GM21526 (cell line): ENCODE measurements around the gene ADAM12.

Experiments used
- ATAC-seq: cut with Tn5 transposase; IDR thresholded peaks from one replicate; pipeline ENCODE4 v1.9.1; 2021; ENCODE audit warnings: moderate library complexity; ENCODE audit not compliant: unreplicated experiment, low FRiP score

The ADAM12 gene, protein sequence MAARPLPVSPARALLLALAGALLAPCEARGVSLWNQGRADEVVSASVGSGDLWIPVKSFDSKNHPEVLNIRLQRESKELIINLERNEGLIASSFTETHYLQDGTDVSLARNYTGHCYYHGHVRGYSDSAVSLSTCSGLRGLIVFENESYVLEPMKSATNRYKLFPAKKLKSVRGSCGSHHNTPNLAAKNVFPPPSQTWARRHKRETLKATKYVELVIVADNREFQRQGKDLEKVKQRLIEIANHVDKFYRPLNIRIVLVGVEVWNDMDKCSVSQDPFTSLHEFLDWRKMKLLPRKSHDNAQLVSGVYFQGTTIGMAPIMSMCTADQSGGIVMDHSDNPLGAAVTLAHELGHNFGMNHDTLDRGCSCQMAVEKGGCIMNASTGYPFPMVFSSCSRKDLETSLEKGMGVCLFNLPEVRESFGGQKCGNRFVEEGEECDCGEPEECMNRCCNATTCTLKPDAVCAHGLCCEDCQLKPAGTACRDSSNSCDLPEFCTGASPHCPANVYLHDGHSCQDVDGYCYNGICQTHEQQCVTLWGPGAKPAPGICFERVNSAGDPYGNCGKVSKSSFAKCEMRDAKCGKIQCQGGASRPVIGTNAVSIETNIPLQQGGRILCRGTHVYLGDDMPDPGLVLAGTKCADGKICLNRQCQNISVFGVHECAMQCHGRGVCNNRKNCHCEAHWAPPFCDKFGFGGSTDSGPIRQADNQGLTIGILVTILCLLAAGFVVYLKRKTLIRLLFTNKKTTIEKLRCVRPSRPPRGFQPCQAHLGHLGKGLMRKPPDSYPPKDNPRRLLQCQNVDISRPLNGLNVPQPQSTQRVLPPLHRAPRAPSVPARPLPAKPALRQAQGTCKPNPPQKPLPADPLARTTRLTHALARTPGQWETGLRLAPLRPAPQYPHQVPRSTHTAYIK

DNA sequence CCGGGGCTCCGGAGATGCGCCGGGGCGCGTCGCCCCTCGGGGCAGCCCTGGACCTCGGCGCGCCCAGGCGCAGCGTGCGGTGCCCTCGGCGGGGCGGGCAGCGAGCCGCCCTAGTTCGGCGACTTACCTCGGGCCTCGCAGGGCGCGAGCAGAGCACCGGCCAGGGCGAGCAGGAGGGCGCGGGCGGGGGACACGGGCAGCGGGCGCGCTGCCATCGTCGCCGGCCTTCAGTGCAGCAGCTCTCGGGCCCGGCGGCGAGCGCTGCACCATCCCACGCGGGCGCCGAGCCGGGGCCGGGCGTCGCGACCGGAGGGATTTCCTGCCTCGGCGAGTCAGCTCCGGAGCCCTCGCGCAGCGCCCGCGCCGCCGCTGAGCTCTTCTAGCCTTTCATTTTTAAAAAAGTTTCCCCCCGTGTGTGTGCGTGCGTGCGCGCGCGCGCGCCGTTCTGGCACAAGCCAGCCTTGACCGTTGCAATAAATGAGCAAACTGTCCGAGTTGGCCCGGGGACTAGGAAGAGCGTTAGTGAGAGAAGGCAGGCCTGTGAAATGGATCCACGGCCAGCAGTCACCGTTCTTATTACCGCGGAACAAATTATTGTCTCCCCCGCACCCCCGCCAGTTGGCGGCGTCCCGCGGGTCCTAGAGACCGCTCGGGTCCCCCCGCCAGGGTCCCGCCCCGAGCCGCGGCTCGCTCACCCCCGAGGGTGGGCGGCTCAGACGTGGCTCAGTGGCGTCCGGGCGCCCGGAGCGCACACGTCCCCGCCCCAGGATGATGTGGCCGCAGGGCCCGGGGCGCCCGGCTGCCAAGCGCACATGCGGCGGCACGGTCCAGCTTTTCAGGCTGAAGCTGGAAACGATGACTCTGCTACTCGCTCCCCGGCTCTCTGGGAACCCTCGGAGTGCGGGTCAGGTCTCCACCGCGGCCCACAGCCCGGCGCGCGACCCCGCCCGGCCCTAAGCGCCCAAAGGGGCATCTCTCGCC, at the start of gene ADAM12:
Gene ADAM12, minus strand, starts transcription at position 547 of the 981 bp plus-strand sequence. Its CDS starts 332 bp downstream, at position 215.
- no peak for ATAC-seq

DNA sequence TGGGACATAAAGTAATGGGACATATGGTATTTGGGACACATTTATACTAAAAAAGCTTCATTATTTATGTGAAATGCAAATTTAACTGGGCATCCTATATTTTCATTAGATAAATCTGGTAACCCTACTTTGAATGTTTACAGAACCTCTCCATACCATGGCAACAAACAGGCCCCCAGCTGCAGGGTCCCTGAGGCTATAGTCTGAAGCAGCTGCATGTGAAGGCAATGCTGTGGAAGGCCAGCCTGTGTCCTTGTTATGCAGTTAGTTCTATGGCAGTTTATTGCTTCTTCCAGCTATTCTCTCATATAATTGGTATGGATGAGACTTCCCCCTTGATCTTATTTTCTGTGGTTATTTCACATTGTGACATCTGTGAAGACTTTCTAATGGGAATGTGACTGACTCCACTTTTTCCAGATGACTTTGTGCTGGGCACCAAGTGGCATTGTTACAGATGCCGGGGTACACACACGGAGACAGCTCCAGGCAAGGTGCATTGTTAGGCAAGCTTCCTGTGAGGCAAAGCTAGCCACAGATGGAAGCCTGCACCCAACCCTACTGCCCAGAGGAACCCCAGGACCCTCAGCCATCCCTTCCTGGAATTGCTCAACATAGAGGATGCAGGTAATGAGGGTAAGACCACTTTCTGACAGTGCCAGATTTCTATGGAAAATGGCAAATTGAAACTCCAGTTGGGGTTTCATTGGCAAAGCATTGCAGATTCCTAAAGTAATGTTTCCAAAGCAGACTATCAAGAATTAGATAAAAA, 49.5 kb upstream of the ADAM12 start:
- ATAC-seq = no peak

DNA sequence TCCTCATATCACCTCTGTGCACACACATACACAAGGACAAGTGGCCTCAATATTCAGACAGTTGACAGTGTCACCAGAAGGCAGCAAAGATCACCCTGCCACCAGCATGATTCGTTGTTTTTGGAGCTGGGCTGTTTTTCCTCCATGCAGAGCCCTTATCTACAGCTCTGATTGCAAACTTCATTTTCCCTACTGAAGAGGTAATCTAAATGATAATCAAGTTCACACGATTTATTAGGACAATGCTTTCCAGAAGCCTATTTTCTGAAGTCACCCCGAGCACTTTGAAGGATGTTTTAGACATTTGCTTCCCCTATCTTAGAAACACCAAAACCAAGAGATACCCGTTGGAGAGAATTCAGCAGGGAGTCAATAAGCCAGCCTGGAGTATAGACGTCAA, 46.0 kb upstream of the ADAM12 start:
- no peak for ATAC-seq

DNA sequence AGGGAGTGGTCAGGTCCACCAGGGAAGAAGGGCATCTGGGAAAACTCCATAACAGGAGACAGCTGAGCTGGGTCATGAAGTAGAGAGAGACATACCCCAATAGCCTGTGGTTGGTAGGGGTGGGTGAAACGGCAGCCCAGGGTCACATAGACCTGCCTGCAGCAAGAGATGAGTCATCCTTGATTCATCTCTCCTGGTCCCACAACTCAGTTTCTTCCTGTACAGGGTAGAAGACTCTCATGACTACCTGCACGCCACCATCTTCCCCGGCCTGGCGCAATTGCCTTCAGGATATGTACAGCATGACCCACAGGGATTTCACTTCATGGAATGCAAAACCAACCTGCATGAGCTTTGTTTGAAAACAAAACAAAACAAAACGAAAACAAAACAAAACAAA, 45.1 kb upstream of the ADAM12 start:
- no peak for ATAC-seq

DNA sequence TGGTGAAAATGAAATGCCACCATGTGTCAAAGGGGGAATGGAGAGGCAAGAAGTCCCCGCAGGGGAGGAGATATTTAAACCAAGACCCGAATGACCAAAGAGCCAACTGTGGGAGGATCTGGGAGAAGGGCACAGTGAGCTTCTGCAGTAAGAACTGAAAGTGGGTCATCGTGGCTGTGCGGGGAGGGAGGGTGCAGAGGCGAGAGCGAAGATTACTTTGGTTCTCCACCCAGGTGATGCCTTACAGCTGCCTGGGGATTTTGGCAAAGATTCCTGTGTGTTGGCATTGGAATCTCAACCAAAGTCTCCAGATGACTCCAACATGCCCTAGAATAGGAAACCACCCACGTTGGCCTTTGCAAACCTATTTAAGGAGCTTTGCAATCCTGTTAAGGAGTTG, 44.2 kb upstream of the ADAM12 start:
- ATAC-seq = no peak

DNA sequence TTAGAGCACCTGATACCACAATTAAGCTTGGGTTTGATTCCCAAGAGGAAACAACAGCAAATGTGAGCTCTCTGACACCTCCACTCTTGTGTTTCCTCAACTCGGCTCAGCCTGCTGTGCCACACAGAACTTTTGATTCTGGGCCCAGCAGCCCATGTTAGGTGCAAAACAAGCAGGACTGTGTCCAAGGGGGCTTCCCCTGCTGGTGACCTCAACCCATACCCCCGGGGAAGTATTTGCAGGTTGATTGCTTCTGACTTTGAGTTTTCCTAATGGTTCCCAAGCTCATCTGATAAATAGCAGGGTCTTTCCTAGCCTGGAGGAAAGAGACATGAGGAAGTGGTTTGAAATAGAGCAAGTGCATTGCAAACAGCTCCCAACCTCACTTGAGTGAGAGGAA, 43.5 kb upstream of the ADAM12 start:
- ATAC-seq = no peak

DNA sequence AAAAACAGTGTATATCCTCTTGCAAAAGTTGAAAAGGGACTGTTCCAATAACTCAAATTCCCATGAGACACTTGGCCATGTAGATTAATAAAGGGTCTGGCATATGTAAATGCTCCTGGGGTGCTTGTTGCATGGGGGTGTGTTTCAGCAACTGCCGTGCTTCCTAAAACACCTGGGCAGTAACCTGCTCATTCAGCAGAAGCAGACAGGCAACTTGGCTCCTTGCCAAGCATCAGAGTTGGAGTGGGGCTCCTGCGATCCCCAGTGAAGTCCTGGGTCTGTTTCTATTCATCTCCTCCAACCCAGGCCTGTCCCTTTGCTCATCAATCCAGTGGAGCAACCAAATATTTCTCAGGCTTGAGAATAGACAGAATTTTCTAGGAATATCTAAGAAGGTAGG, 42.2 kb upstream of the ADAM12 start:
- no peak for ATAC-seq

DNA sequence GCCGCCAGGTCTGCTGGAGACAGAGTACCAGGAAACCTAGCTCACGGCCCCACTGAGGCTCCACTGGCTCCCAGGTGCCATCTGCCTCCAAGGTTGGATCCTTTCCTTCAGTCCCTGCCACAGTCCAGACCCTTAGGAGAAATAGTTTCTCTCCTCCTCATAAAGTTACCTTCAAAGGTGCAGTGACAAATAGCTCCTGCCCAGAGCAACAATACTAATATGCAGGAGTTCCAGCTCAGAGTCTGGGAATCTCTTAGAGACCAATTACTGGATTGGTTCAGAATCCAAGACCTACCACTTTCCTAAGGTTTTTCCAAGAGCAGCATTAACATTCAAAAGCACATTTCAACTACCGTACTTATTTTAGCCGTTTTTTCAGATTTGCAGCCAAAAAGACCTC, 41.0 kb upstream of the ADAM12 start:
- no peak for ATAC-seq

DNA sequence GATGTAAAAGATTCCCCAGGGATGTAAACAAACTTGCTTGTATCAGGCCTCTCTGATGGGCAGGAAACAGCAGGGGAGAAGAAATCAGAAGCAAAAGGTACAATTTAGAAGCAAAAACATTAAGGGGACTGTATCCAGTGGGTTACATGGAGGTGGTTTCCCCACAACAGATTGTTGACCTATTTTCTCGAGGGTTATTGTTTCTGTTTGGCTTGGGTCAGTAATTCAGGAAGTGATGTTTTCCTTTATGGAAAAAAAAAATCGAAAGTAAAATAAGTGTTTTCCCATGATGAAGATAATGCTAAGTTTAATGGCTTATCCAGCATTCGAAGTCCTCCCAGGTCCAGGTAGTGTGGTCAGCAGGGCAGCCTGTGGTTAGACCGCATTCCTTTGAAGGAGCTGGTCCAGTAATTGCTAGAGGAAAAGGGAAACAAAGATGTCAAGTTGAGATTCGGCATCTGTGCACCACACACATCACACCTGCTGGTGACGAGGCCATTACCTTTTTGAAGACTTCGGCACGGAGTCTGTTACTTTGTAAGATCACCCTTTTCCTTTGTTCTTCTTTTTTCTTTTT, 37.3 kb upstream of the ADAM12 start:
- ATAC-seq = no peak

DNA sequence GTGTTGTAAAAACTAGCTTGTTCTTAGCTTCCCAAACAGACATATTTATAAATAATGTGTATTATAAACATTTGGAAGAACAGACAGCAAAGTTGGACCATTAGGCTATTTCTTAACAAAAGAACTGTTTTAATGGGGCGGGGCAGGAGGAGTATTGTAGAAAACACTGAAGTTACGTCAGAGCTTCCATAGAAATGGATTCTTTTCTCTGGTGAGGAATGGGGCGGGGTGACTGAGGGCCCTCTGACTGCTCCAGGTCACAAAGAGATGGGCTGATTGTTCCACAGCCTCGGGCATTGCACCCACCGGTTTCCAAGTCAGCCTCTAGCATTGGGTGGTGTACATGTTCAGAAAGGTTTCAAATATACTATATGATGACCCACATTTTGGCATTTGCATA, 36.8 kb upstream of the ADAM12 start:
- ATAC-seq = no peak

DNA sequence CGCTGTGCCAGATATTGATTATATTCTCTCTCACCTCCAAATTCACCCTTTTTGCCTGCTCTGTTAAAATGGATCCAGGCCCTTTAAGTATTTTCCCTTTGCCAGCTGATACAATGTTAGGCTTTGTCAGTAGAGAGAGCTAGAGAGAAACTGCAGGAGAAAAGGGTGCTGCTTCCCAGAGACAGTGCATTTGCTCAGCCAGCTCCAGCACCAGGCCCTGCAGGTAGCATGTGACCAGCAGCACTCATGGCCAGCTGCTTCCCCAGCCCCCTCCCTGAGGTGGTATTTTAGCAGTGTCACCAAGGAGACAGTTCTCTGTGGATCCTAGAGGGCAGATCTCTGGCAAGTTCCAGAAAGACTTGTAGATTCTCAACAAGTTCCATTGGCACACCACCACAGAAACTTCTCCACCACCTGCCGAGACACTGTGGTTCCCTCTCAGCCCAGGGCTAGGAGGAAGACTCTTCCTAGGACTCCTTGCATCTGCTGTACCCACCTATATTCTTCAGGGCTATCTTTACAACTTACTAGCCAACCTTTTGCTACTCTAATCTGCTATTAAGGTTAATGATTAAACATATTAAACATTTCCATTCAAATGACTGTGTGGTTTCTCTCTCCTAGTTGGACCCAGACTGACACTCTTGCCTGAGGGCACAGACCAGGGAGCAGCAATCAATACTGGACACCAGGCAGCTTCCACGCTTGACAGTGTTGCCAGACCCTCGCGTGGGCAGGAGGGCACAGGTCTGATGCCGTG, 35.6 kb upstream of the ADAM12 start:
- no peak for ATAC-seq

DNA sequence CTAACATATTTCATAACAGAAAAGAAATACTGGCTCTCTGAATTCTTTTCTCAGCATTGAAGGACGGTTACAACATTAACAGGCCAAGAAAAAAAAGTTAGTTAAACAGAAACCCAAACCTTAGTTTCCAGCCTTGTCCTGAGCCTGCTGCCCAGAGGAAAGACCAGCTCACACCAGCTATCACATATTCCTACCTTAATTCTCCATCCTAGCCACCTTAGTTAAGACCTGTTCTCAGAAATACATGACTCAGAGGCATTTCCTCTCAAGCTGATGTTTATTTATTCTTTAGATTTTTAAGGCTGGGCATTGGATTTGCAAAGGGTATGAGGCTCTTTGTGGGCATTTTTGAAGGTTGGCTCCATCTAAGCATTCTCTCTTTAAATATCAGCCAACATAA, 34.3 kb upstream of the ADAM12 start:
- ATAC-seq = no peak

DNA sequence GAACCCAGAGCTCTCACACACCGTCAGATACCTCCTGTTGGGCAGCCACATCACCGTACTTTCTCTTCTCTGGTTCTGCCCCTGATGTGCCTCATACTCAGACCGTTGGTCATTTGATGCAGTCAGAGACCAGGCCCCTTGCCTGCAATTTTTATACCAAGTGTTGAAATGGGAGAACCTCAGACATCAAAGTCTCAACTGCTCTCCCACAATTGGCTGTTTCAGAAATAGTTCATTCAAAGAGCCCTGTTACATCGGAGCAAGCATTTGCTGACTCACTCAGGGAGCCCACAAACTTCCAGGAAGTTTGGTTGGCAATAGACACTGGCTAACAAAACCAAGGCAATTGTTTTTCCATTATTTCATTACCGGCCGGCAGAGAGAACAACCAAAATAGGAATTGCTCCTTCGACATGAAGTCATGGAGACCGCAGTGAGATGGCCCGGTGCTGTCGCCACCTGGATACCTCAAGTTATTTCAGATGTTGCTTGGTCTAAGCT, 33.5 kb upstream of the ADAM12 start:
- no peak for ATAC-seq

DNA sequence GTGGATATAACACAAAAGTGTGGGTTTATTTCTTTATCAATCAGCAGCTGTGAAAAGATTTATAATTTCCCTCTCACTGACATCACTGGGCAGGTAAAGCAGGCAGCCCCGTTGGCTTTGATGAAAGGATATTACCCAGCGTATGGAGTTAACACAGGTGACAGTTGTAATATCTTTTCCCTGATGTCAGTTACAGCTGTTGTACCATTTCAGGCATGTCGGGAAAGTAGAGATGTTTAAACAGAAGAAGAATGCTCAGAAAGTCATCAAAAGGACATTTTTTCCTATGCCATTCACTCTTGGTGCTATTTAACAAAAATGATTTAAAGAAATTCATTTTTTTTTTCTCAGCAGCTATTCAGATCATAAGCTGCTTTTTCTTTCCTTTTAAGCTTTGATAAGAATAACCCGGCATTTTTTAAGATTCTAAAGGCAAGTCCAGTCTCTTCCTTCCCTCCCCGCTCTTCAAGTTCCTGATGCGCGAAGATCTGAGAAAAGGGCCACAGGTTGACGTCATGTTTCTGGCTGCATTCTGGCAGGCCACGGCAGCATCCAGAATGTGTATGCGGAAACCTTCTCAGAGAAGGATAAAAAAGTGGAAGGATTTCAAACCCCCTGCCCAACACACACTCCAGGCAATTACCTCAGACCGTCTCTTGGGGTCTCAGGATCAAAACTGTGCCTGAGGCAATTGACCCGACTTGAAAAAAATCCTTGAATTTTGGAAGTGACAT, 32.5 kb upstream of the ADAM12 start:
- ATAC-seq = no peak

DNA sequence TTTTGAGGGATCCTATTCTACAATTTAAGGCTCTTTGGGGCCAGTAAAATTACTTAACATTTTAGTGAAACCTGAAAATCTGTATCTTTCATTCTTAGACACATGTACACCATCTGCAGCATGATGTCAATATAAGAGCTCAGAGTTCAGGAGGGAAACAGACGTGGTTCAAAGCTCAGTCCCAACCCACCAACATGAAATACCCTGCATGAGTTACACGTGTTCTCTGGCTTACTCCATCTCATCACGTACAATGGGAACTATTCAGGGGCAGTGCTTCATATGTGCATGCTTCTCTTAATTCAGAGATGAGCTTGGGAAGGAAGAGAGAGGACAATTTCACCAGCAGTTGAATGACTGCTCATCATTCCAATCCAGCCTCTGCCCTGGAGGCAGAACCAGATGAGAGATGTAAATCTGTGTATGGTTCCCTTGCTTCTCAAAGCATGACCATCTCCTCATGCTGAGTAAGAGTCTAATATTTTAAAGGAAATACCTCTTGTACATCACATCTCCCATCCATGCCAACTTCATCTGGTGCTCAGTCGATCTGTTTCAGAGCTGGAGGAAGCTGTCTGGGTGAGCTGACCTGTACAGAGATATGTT, 29.0 kb upstream of the ADAM12 start:
- ATAC-seq = no peak

DNA sequence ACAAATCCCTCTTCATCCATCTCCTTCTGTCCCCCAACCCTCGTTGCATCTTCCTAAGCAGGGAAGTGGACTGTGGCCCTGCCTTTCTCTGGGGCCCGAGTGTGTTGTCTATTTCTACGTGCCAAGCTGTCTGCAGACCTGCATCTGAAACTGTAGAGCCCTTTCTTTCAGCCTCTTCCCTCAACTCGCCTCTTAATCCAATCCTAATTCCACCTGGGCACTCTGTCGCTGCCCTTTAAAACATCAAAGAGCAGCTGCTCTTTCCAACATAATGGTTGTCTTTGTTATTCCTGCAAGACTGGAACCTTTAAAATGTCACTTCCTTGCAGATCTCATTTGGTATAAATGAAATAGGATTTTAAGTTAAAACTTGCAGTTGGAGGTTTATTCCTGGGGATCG, 21.5 kb upstream of the ADAM12 start:
- ATAC-seq = no peak

DNA sequence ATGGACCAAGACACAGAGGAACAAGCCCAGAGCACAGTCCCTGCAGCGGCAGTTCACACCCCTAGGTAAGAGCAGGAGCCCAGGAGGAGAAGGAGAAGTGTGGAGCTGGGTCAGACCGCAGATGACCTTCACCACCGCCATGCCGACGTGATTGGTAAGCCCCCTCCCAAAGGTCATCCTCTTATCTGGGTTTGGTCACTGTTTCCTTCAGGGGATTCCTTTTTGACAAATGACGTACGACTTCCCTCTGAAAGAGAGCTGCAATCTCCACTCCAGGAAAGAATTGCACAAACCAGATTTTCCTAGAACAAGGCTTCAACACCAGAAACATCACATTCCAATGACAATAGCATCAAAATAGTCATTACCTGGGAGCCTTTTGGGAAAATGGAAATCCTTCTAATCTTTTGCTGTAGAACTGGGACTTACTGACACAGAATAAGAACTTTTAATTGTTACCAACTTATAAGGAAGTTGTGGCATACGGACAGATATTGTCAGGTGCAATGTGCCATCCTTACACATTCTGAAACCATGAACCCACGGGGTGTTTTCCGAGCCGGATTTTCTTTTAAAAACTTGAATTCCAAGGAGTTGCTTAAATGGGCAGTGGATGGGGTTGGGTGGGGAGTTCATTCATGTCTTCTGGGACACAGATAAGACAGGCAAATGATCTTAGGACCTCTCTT, 20.8 kb upstream of the ADAM12 start:
- ATAC-seq = no peak
